NCI-H1105 (cell line): ENCODE measurements around the gene FOXP2.
"Not testable (repeated sequence)": the region's sequence is repeated elsewhere in the genome, so short reads cannot be mapped to it uniquely, and the experiment has no call there.

Experiments
- DNase-seq: peaks from one replicate; lab custom pipeline; 2025; lab: John Stamatoyannopoulos, UW

Gene FOXP2

DNA sequence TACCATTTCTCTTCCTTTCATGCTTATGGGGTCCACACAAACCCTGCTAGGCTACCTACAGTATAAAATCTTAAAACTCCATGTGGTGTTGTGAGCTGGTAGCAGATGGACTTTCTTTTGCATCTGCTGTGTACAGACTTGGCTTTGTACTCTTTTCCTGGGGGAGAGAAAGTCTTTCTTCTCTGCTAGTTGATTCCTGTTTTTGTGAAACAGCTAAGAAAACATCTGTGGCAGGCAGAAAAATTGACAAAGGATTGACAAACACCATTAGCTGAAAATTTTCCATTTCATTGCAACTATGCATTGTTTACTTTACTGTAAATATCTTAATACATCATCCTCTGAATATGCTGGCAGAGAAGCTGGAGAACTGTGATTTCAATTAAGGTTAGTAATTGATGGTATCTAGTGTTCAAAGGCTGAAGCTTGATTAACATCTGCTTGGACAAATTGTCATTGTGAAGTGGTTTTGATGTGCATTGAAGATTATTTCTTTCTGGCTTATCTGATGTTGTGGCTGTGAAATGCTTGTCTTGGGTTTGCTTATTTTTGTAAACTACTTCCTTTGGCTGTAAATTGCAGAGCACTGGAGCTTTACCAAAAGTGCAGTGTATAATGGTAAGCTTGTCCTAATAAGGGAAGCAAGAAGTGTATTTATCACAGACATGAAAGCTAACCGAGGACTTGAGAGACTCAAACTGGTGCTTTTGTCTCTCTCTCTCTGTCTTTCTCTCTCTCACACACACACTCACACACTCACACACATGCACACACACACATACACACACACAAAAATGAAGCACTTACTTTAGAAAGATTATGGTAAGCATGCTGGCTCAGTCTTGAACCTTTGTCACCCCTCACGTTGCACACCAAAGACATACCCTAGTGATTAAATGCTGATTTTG, at the start of gene FOXP2:
Gene FOXP2 (plus strand): TSS at position 660 of the 908 bp plus-strand sequence. CDS start 11,697 bp downstream, outside the sequence.
- DNase-seq: peak; percentile 48

DNA sequence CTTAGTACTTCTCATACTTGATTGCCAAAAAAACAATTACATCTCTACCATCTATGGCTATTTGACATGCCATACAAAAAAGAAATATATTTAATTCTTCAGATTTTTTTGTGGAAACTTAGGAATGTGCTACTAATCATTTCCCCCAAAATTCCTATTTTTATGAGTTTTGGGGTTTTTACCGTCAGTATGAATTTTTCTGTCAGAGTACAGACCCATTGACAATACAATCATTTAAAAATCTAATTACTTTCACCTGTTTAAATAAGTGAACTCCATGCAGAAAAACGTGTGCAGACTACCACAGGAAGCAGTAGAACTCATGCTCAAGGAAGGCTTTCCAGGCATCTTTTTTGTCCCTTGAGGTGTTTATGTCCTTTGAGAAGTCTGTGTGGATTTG, 48.8 kb upstream of the FOXP2 start:
- no peak for DNase-seq

DNA sequence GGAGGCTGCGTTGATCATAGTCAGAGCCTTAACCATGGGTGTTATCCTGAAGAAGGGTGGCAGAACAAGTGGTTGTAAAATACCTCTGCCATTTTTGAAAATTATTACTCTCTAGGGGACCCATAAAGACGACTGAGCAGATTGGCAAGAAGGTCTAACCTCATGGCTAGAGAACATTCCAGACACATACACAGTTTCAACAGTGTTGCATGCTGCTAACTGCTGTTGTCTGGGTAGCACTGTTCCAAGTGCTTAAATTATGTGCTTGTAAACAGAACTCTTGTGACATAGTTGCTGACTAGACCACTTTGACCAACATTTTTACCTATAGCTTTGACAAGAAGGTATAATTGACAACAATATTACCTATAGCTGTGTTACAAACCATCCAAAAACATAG, 46.1 kb upstream of the FOXP2 start:
- no peak for DNase-seq

DNA sequence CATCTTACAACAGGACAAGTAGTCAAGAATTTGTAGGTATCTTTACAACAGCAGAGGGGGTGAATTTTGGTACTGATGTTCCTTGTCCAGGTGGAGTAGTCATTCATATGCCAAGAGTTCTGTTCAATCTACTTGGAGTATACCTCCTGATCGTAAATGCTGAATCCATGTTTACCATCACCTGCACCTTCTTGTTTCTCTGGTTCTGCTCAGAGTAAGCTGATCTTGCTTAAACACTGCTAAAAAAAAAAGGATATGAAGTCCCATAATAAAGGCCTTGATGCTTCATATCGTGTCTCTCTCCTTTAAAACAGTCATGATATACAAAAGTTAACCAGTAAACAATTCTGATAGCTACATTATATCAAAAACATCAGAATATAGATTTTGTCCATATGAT, 45.3 kb upstream of the FOXP2 start:
- DNase-seq: no peak

GRCh38 chr7:114372619-114373018, 42.0 kb upstream of the FOXP2 start:
- no peak for DNase-seq

GRCh38 chr7:114375907-114376306, 38.7 kb upstream of the FOXP2 start:
- DNase-seq: no peak

DNA sequence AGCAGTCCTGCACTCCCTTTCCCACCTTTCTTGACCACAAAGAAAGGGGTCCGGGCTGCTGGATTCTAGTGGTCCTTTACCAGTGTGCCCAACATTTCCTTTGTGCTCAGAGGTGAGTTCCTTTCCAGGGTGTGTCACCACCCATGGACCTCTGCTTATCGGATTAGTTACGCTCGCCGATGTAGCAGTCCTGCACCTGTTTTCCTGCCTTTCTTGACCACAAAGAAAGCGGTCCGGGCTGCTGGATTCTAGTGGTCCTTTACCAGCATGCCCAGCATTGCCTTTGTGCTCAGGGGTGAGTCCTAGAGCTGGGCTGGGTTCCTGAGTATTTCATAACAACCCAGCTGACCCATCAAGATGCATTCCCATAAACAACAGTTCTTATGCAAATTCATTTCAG, 30.7 kb upstream of the FOXP2 start:
- DNase-seq: not testable (repeated sequence)

GRCh38 chr7:114384346-114384745, 30.3 kb upstream of the FOXP2 start:
- DNase-seq: not testable (repeated sequence)

DNA sequence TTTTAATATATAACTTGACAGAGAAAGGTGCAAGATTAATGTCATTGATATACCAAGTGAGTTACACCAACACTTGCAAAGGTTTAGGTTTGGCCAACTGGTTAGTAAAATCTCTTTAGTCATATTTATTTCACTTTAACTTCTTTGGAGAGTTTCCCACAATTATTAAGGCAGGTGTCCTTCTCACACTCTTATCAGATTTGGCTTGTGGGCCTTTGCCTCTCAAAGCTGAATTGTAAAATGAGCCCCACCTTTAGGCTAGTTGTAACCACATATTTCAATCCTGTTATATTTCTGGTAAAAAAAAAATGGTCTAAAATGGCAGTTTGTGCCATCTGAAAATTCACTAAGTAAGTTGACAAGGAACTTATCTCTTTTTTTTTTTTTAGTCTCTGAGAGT, 26.6 kb upstream of the FOXP2 start:
- no peak for DNase-seq

- DNase-seq: no peak
Measured at GRCh38 chr7:114392686-114393085, 21.9 kb upstream of the FOXP2 start.

GRCh38 chr7:114402876-114403635, 11.6 kb upstream of the FOXP2 start:
- DNase-seq: no peak

GRCh38 chr7:114405427-114405826, 9.2 kb upstream of the FOXP2 start:
- no peak for DNase-seq

DNA sequence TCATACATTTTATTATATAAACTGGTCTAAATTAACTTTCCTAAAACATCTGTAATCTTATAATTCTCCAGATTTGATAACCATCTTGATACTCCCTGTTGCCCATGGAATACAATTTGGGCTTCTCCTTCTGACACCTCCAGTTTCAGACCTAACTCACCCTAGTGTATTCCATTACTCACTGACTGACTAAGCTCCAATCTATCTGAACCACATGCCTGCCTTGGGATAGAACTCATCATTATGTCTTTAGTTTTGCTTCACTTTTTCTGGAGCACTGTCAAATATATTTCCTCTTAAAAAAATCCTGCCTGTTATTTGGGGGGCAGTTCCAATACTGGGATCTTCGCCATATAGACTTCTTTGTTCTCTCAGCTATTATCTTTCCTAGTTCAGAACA, 4.9 kb upstream of the FOXP2 start:
- DNase-seq: no peak

DNA sequence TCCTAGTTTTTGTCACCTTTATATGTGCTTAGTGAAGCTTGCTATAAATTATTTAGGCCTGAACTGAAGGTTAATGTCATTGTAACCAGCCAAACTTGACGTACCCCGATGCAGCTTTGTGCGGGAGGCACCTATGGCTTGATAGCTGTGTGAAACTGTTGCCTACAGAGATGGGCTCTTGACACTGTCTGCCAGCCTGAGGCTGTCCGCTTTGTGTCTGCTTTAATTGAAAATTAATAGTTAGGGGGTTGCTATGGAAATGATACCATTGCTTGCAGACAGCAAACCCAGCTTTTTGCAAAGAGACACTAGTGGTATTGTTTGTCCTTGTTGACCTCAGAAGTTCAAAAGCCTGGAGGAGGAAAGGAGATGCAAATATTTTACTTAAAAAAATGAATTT, 2.1 kb upstream of the FOXP2 start:
- peak; percentile 43 for DNase-seq

- no peak for DNase-seq
Measured at GRCh38 chr7:114413761-114414155, 857 bp upstream of the FOXP2 start.

- no peak for DNase-seq
Measured at GRCh38 chr7:114415064-114415989, 712 bp downstream of the FOXP2 start.

DNA sequence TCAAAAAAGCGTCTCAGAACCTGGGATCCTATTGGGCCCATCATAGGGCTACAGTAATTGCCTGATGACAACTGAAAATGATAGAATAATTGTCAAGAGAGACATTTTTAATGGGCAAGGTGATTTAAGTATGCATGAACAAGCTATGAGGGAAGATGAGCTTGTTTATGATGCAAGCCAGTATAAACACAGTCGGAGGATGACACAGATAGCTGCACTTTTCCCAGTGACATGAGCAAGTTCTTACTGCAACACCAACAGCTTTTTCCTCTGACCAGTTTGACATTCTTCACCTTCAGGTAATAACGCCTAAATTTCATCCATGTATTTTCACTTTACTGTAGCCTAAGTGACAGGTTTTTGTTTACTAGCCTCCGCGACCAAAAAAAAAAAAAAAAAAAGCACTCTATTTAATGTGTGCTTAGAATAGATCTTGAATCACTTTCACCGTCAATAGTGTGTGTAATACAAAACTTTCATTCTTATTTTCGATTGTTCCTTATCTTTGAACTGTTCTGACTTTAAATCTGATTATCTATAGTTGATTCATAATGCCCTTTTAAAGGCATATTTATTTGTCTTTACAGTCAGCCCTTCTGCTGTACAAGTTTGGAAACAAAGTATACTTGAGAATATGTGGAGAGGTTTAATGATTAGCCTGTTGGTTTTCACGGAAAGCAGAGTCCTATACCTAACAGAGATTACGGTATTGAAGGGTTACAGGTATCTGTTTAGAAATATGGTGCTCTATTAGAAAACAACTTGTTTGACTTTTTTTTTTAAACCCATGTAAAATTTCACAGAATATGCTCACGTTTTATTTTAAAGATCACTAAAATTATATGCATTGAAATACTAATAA, 1.7 kb downstream of the FOXP2 start:
- no peak for DNase-seq

DNA sequence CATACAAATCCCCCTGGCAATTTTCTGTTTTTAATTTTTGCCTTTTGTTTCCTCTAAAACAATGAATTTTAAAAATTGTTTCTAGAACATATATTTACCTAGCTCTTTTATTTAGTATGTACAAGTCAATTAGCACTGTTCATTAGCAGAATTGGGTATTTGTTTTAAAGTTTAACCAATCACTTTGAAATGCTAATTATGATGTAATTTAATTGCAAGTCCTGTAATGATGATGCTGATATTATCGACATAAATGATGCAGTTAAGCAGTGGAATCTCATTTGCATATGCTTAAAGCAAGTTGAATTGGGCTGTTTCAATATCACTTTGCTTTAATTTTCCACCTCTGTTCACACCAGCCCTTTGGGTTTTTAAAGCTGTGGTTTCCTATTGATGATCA, 2.7 kb downstream of the FOXP2 start:
- DNase-seq: no peak

DNA sequence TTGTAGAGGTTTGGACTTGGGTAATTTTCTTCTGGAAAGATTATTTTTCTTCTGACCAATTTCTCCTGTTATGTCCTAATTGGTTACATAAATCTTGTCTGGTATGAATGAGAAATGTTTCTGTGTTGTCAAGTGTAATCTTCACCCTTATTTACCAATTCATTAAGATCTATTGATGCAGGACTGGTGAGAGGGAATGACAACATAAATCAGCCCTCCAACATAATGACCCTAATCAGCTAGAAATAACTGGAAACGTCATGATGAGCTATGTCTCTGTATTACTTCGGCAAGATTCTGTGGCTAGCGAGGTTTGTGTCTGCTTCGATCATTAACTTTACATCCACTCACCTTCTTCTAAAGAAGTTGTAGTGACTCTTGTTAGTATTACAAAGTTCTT, 3.5 kb downstream of the FOXP2 start:
- peak; percentile 50 for DNase-seq

GRCh38 chr7:114419441-114420272, 5.0 kb downstream of the FOXP2 start:
- DNase-seq: no peak
